CD4-positive, alpha-beta T cell treated with Interleukin-15 for 1 hour (primary cell): ENCODE data around the gene NFS1.
"Not testable (repeated sequence)": the region's sequence is repeated elsewhere in the genome, so short reads cannot be mapped to it uniquely, and the experiment has no call there.

ENCODE experiments used
- DNase-seq: peaks from one replicate; pipeline ENCODE4 v3.0.0-alpha.2; 2020

Gene NFS1

GRCh38 chr20:35729283-35729807, 30.2 kb upstream of the NFS1 start:
- no peak for DNase-seq

DNA sequence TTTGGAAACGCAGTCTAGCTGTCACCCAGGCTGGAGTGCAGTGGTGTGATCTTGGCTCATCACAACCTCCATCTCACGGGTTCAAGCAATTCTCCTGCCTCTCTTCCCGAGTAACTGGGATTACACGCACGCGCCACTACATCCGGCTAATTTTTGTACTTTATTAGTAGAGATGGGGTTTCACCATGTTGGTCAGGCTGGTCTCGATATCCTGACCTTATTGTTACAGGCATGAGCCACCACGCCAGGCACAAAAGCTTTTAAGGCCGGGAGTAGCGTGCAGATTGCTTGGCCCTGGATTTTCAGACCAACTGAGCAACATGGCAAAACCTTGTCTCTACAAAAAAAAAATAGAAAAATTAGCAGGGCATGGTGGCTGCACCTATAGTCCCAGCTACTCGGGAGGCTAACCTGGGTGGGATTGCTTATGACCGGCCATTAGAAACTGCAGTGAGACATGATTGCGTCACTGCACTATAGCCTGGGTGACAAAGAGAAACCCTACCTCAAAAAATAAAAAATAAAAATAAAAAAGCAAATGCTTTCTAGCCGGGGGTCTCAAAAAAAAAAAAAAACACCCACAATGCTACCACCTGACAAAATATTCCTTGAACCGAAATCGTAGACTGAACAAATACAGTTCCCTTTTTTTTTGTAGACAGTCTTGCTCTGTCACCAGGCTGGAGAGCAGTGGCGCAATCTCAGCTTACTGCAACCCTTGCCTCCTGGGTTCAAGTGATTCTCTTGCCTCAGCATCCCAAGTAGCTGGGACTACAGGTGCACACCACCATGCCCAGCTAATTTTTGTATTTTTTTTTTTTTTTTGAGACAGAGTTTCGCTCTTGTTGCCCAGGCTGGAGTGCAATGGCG, 27.9 kb upstream of the NFS1 start:
- no peak for DNase-seq

- DNase-seq, result no peak
Measured at GRCh38 chr20:35724321-35725230, 25.4 kb upstream of the NFS1 start.

DNA sequence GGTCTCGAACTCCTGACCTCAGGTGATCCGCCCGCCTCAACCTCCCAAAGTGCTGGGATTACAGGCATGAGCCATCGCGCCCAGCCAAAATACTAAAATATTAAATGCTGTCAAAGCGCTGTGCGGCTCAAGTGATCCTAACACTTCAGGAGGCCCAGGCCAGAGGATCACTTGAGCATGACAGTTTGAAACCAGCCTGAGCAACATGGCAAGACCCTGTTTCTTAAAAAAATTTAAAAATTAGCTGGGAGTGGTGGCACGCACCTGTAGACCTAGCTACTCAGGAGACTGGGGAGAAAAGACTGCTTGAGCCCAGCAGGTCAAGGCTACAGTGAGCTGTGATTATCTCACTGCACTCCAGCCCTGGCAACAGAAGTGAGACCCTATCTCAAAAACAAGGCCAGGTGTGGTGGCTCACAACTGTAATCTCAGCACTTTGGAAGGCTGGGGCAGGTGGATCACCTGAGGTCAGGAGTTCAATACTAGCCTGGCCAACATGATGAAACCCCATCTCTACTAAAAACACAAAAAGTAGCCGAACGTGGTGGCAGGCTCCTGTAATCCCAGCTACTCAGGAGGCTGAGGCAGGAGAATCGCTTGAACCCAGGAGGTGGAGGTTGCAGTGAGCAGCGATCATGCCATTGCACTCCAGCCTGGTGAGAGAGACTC, 24.6 kb upstream of the NFS1 start:
- not testable (repeated sequence) for DNase-seq

- DNase-seq, result not testable (repeated sequence)
Measured at GRCh38 chr20:35723275-35723639, 24.1 kb upstream of the NFS1 start.

- DNase-seq, result no peak
Measured at GRCh38 chr20:35721621-35722020, 22.5 kb upstream of the NFS1 start.

DNA sequence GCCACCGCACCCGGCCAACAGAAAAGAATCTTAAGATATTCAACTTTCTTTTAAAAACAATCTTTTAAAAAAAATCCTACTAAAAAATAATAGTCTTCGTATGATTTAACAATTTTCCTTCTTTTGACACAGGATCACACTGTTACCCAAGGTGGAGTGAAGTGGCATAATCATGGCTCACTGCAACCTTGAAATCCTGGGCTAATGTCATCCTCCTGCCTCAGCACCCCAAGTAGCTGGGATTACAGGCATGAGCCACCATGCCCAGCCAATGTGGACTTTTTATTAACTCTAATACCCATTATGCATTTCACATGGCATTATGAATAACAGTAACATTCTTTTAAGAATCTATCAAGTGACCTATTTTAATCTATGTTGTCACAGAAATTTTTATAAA, 22.1 kb upstream of the NFS1 start:
- DNase-seq, result no peak

DNA sequence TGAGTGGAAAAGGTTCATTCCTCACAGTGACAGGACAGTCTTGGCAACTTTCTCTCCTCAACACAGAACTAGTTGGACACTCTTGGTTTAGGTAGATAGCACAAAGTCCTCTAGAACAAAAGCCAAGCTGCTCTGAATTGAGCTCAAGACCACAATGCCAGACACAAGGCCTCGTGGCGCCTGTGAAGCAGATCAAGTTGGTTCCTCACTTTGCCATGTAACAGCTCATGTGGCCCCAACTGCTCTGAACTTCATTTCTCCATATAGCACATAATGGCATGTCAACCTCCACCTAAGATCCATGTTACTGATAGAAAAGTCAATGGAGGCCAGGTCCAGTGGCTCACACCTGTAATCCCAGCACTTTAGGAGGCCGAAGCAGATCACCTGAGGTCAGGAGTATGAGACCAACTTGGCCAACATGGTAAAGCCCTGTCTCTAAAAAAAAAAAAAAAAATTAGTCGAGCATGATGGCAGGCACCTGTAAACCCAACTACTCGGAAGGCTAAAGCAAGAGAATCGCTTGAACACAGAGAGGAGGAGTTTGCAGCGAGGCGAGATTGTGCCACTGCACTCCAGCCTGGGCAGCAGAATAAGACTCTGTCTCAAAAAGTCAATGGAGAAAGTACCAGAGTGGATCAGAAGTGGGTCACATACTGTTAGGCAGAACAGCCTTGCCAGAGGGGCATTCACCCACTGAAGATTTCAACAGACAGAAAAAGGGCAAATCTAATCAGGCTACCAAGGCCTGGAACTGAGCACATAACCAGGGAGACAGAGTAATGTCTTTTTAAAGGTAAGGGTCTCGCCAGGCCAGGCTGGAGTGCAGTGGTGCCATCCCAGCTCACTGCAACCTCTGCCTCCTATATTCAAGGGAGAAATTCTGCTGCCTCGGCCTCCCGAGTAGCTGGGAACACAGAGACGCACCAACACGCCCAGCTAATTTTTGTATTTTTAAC, 21.3 kb upstream of the NFS1 start:
- no peak for DNase-seq

- no peak for DNase-seq
Measured at GRCh38 chr20:35719717-35720116, 20.6 kb upstream of the NFS1 start.

DNA sequence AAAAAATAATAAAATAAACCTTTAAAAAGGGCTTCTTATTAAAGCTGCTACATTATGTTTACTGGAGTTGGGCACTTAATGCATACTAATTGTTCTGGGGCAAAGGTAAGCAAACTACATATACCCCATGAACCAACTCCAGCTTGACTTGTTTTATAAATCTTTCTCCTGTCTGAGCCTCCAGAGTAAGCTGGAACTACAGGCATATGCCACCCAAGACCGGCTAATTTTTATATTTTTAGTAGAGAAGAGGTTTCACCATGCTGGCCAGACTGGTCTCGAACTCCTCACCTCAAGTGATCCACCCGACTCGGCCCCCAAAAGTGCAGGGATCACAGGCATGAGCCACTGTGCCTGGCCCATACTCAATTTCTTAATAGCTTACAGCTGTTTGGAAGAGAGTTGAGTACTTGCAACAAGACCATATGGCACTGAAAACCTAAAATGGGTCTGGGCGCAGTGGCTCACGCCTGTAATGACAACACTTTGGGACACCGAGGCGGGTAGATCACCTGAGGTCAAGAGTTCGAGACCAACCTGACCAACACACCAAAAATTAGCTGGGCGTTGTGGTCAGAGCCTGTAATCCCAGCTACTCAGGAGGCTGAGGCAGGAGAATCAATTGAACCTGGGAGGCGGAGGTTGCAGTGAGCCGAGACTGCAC, 20.0 kb upstream of the NFS1 start:
- no peak for DNase-seq

DNA sequence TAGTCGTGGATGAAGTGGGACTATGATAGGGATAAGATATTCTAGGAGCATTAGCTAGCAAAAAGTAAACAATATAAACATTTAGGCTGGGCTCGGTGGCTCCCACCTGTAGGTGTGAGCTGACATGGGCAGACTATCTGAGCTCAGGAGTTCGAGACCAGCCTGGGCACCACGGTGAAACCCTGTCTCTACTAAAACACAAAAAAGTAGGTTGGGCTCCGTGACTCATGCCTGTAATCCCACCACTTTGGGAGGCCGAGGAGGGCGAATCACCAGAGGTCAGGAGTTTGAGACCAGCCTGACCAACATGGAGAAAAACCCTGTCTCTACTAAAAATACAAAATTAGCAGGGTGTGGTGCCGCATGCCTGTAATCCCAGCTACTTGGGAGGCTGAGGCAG, 19.2 kb upstream of the NFS1 start:
- not testable (repeated sequence) for DNase-seq

DNA sequence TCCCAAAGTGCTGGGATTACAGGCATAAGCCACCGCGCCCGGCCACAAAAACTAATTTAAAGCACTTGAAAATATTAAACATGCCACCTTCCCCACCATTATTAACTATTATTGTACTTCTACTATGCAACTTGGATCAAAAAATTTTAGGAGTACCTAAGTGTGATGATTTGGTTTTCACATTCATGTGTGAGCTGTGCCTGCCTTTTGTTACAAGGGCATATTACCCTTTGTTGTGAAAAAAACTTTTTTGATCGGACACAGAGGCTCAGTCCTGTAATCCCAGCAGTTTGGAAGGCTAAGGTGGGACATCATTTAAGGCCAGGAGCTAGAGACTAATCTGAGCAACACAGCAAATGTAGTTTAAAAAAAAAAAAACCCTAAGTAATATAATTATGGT, 17.2 kb upstream of the NFS1 start:
- DNase-seq, result no peak

GRCh38 chr20:35715652-35716051, 16.5 kb upstream of the NFS1 start:
- no peak for DNase-seq

DNA sequence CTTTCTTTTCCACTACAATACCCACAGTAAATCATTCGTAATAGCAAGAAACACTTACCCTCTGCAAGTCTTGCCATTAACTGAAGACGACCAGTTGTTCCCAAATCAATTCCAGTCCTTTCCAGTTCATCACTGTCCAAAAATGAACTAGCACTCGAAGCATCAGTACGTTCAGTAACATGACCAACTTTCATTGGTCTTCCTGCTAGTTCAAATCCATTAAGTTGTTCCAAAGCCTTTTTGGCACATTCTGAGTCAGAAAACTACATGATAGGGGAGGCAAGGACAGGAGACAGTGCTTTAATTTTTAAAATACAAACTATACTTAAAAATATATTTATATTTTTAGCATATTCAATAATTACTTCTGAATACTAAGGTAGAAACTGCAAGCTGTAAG, 15.0 kb upstream of the NFS1 start:
- DNase-seq, result no peak

DNA sequence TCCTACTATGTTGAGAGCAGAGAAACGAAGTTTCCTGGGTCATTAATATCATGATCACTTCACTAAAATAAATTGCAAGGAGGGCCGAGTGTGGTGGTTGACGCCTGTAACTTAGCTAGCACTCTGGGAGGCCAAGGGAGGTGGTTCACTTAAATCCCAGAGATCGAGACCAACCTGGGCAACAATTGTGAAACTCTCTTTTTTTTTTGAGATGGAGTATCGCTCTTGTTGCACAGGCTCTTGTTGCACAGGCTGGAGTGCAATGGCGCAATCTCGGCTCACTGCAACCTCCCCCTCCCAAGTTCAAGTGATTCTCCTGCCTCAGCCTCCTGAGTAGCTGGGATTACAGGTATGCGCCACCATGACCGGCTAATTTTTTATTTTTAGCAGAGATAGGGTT, 14.0 kb upstream of the NFS1 start:
- DNase-seq, result not testable (repeated sequence)

DNA sequence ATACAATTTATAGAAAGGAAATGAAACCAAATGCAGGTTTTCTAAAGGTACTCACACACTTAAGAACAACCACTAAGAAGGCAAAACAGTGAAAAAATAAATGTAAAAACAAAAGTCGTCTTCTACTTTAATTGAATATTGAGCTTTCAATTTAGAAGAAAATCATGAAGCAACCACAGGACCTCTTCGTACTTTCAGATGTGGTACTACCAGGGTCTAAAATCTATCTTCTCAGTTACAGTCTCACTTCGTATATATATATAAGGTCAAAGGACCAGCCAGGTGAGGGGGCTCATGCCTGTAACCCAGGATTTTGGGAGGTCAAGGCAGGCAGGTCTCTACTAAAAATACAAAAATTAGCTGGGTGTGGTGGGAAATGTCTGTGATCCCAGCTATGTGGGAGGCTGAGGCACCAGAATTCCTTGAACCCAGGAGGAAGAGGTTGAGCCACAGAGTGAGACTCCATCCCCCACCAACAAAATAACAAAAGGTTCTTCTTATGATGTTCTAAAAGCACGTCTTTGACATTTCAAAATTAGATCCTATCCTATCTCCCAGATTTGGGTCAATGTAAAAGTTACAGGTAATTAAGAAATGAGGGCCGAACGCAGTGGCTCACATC, 12.5 kb upstream of the NFS1 start:
- DNase-seq, result no peak

- no peak for DNase-seq
Measured at GRCh38 chr20:35710884-35711587, 11.9 kb upstream of the NFS1 start.

GRCh38 chr20:35710039-35710438, 10.9 kb upstream of the NFS1 start:
- no peak for DNase-seq

GRCh38 chr20:35709259-35709658, 10.1 kb upstream of the NFS1 start:
- no peak for DNase-seq

DNA sequence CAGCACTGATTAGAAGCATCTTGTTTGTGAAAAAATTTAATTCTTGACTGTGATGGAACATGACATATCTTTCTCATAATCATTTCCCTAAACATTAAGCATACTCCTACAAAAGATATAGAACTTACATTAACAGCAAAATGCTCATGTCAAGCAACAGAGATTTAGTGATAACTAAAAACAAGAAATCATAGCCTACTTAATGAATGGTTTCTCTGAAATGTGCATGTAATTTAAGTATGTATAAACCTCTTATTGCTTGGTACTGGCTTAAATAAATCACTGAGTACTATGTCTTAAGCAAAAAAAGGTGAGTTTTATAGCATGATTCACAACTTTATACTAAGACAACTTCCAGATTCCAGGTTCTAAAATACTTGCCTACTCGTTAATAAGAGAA, 9.3 kb upstream of the NFS1 start:
- DNase-seq, result no peak
